Measurements from ENCODE around the gene FHIT.

FHIT gene

GRCh38 chr3:61172684-61173083 is 78.6 kb downstream of the FHIT start:
- H3K4me1 ChIP-seq (ENCODE audit: control insufficient read depth in 1 of 2, insufficient read depth in 1 of 2, low read depth in 1 of 2, low read length in 1 of 2): no peaks in the 10 kb centered on the region
- no peak overlapping the region for H3K4me3 ChIP-seq (ENCODE audit: low read depth in 1 of 2, low read length in 1 of 2)
- no peaks in the 10 kb centered on the region for H3K36me3 ChIP-seq
- no peaks in the 10 kb centered on the region for H3K9me3 ChIP-seq
- H3K27me3 ChIP-seq: no peaks in the 10 kb centered on the region
- no peak for TF ChIP-seq CTCF (IDR thresholded peaks at IDR 0.05)
- no peak overlapping the region for H3K27ac ChIP-seq

GRCh38 chr3:61172203-61172602 is 79.0 kb downstream of the FHIT start:
- no peak for TF ChIP-seq CTCF (IDR thresholded peaks at IDR 0.05)
- H3K4me3 ChIP-seq (ENCODE audit: low read depth in 1 of 2, low read length in 1 of 2): no peak overlapping the region
- no peaks in the 10 kb centered on the region for H3K27me3 ChIP-seq
- H3K27ac ChIP-seq: no peak overlapping the region
- H3K36me3 ChIP-seq: no peaks in the 10 kb centered on the region
- H3K9me3 ChIP-seq: no peaks in the 10 kb centered on the region
- H3K4me1 ChIP-seq (ENCODE audit: control insufficient read depth in 1 of 2, insufficient read depth in 1 of 2, low read depth in 1 of 2, low read length in 1 of 2): no peaks in the 10 kb centered on the region

- H3K4me3 ChIP-seq (ENCODE audit: low read depth in 1 of 2, low read length in 1 of 2): no peak overlapping the region
- no peaks in the 10 kb centered on the region for H3K36me3 ChIP-seq
- no peaks in the 10 kb centered on the region for H3K27me3 ChIP-seq
- no peak overlapping the region for H3K27ac ChIP-seq
- no peaks in the 10 kb centered on the region for H3K4me1 ChIP-seq (ENCODE audit: control insufficient read depth in 1 of 2, insufficient read depth in 1 of 2, low read depth in 1 of 2, low read length in 1 of 2)
- no peaks in the 10 kb centered on the region for H3K9me3 ChIP-seq
- no peak for TF ChIP-seq CTCF (IDR thresholded peaks at IDR 0.05)
Measured at GRCh38 chr3:61169621-61170251, 81.5 kb downstream of the FHIT start.

GRCh38 chr3:61168286-61168685 is 83.0 kb downstream of the FHIT start:
- Histone ChIP-seq H3K4me1 (ENCODE audit: control insufficient read depth in 1 of 2, insufficient read depth in 1 of 2, low read depth in 1 of 2, low read length in 1 of 2) (no peaks in the 10 kb centered on the region), H3K27ac (no peak overlapping the region), H3K27me3 (no peaks in the 10 kb centered on the region), H3K36me3 (no peaks in the 10 kb centered on the region), H3K9me3 (no peaks in the 10 kb centered on the region), H3K4me3 (ENCODE audit: low read depth in 1 of 2, low read length in 1 of 2) (no peak overlapping the region)
- TF ChIP-seq CTCF (IDR thresholded peaks at IDR 0.05): no peak

- Histone ChIP-seq H3K27me3 (no peaks in the 10 kb centered on the region), H3K27ac (no peak overlapping the region), H3K9me3 (no peaks in the 10 kb centered on the region), H3K36me3 (no peaks in the 10 kb centered on the region), H3K4me3 (ENCODE audit: low read depth in 1 of 2, low read length in 1 of 2) (no peak overlapping the region), H3K4me1 (ENCODE audit: control insufficient read depth in 1 of 2, insufficient read depth in 1 of 2, low read depth in 1 of 2, low read length in 1 of 2) (no peaks in the 10 kb centered on the region)
- TF ChIP-seq CTCF (IDR thresholded peaks at IDR 0.05): no peak
Measured at GRCh38 chr3:61162965-61163364, 88.3 kb downstream of the FHIT start.

- no peaks in the 10 kb centered on the region for H3K27me3 ChIP-seq
- no peaks in the 10 kb centered on the region for H3K9me3 ChIP-seq
- no peaks in the 10 kb centered on the region for H3K4me1 ChIP-seq (ENCODE audit: control insufficient read depth in 1 of 2, insufficient read depth in 1 of 2, low read depth in 1 of 2, low read length in 1 of 2)
- H3K27ac ChIP-seq: no peak overlapping the region
- no peak overlapping the region for H3K4me3 ChIP-seq (ENCODE audit: low read depth in 1 of 2, low read length in 1 of 2)
- no peak for TF ChIP-seq CTCF (IDR thresholded peaks at IDR 0.05)
- no peaks in the 10 kb centered on the region for H3K36me3 ChIP-seq
Measured at GRCh38 chr3:61158667-61159066, 92.6 kb downstream of the FHIT start.

All from neutrophil (primary cell).